SK-N-MC (cell line): Measurements from ENCODE around the gene AGR2.
A peak's percentile ranks its signal among the peaks of the same experiment; 100 is the strongest.

ENCODE experiments used
- DNase-seq: peaks from one replicate; pipeline ENCODE4 v3.0.0-alpha.2; 2011; ENCODE audit warnings: low read depth, low spot score
- H3K27ac ChIP-seq: fragments of 200-600 bp; sonication (generic); 2 replicates; pipeline ENCODE4 v1.5.1; 2016; ENCODE audit warnings: mixed run types
- H3K36me3 ChIP-seq: fragments of 200-600 bp; sonication (generic); 2 replicates; pipeline ENCODE4 v1.6.1; 2017; ENCODE audit warnings: antibody characterized with exemption, low read length, mixed read lengths; ENCODE audit not compliant: insufficient read depth
- H3K4me3 ChIP-seq: fragments of 200-600 bp; sonication (generic); 2 replicates; pipeline ENCODE4 v1.5.1; 2016
- H3K9ac ChIP-seq: fragments of 200-600 bp; sonication (generic); 2 replicates; pipeline ENCODE4 v1.8.0; 2017; ENCODE audit warnings: mixed run types, mixed read lengths; ENCODE audit not compliant: insufficient read length
- H3K9me3 ChIP-seq: fragments of 200-600 bp; sonication (generic); 2 replicates; pipeline ENCODE4 v1.6.1; 2017; ENCODE audit warnings: low read depth, mild to moderate bottlenecking, antibody characterized with exemption, low read length, moderate library complexity, mixed read lengths
- EZH2 ChIP-seq: fragments of 200-600 bp; sonication (generic); IDR thresholded peaks from one replicate; pipeline ENCODE4 v1.6.1; 2017; ENCODE audit warnings: antibody characterized with exemption
- FOXP2 ChIP-seq: optimal IDR thresholded peaks from 2 replicates; pipeline ENCODE3; 2011; ENCODE audit warnings: mild to moderate bottlenecking, moderate library complexity; ENCODE audit not compliant: insufficient read depth; ENCODE audit errors: extremely low read length, control extremely low read depth
- POLR2AphosphoS5 ChIP-seq: IDR thresholded peaks from 2 replicates; pipeline ENCODE4 v1.6.1; 2012; ENCODE audit warnings: mild to moderate bottlenecking, low read depth, low read length, borderline replicate concordance

The AGR2 gene

DNA sequence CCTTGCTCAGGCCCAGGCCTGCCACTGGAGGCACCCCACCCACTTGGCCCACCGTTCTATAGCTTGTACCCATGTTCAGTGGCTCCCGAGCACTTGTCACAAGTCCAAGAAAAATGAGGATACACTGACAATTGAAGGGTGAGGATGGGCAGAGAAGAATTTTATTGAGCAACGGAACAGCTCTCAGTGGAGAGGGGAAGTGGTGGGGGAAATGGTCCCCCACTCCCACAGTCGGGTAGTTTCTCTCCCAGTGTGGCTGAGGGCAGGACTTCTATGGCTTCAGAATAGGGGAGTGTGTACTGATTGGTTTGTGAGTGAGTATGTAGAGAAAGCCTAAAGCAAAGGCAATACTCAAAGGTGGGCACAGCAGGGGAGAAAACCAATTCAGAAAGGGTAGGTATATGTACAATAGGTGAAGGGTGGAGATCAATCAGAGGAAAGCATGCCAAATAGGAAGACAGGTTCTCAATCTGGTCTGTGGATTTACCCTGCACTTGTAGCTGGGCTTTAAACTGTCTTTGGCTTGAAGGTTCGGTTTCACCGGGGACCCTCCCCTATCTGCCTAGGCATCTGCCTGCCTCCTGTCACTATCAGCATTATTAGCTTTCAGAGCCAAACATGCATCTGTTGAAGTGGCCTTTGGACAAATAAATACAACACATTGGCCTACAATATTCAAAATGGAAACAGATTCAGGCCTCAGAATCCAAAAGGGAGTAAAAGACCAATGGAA lies 60.1 kb downstream of the AGR2 start:
- H3K9me3 ChIP-seq: no peaks in the 10 kb centered on the region
- H3K9ac ChIP-seq: no peak overlapping the region
- DNase-seq: no peak
- no peak overlapping the region for H3K27ac ChIP-seq
- TF ChIP-seq POLR2AphosphoS5 (no peak), FOXP2 (no peak), EZH2 (no peak)
- H3K36me3 ChIP-seq: no peaks in the 10 kb centered on the region
- H3K4me3 ChIP-seq: no peak overlapping the region

DNA sequence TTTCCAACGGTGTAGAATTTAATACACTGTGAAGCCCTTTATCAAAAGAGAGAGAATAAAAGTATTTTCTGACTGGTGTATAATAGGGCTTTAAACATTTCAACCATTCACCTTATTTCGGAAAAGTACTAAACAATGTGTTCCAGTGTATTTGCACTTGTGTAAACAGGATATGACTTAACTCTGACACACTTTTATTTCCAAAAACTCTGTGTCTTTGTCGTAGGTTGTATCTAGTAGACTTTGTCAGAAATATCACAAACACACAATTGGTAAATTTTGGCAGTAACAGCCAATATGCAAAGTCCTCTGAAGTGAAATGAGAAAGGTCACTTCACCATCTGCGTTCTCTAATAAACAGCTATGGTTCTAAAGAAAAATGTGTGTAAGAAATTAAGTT lies 61.6 kb downstream of the AGR2 start:
- Histone ChIP-seq H3K9me3 (no peaks in the 10 kb centered on the region), H3K36me3 (no peaks in the 10 kb centered on the region), H3K27ac (0 out of 2 replicates have a peak overlapping the region, but pooled peaks have one; percentile 35), H3K4me3 (no peak overlapping the region), H3K9ac (peak overlapping the region; percentile 14)
- no peak for TF ChIP-seq POLR2AphosphoS5
- TF ChIP-seq EZH2: no peak
- TF ChIP-seq FOXP2: no peak
- DNase-seq: no peak

DNA sequence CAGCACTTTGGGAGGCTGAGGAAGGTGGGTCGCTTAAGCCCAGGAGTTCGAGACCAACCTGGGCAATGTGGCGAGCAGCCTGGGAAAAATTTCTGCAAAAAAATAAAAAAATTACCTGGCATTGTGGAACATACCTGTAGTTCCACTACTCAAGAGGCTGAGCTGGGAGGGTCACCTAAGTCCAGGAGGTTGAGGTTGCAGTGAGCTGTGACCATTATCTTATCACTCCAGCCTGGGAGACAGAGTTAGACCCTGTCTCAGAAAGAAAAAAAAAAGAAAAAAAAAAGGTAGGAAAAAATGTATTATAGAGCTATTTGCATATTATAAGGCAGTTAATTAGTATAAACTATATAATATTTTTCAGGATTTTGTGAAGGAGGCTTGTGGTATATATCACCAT lies 62.3 kb downstream of the AGR2 start:
- TF ChIP-seq EZH2 (no peak), POLR2AphosphoS5 (no peak), FOXP2 (no peak)
- Histone ChIP-seq H3K9me3 (no peaks in the 10 kb centered on the region), H3K4me3 (no peak overlapping the region), H3K9ac (no peak overlapping the region), H3K27ac (no peak overlapping the region), H3K36me3 (no peaks in the 10 kb centered on the region)
- DNase-seq: no peak
